HG03139 (cell line): ENCODE measurements around the gene NTSR2.
"Not testable (repeated sequence)": the region's sequence is repeated elsewhere in the genome, so short reads cannot be mapped to it uniquely, and the experiment has no call there.

ENCODE experiments used
- ATAC-seq: cut with Tn5 transposase; IDR thresholded peaks from one replicate; pipeline ENCODE4 v1.9.1; 2021; ENCODE audit not compliant: unreplicated experiment

NTSR2 gene

DNA sequence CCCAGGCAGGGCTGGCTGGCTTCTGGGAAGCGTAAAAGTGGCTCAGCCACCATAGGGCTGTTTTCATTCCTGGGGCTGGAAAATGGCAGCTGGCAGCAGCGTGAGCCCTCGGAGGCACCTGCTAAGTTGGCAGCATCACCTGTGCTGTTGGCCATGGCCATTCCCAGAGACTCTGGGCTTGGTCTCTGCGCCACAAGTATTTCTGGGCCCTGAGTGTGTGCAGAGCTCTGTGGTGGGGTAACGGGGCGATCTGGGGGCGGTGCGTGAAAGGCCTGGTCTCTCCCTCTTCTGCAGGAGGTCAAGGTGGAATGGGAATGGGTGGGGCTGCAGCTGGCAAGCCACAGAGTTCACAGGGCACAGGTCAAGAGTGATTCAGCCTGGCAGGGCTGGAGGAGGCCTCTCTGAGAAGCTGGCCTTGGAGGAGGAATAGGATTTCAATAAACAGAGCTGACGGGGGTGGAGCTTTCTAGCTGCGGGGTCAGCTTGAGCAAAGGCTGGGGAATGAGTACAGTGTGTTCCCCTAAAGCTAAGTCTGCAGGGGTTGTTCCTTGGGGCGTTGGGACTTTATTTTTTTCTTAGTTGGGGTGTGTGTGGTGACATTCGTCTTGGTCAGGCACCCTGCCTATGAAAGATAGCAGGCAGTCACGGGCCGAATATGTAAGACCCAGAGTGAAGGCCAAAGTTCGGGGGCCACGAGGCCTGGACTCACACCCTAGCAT lies 10.3 kb upstream of the NTSR2 start:
- ATAC-seq: no peak

DNA sequence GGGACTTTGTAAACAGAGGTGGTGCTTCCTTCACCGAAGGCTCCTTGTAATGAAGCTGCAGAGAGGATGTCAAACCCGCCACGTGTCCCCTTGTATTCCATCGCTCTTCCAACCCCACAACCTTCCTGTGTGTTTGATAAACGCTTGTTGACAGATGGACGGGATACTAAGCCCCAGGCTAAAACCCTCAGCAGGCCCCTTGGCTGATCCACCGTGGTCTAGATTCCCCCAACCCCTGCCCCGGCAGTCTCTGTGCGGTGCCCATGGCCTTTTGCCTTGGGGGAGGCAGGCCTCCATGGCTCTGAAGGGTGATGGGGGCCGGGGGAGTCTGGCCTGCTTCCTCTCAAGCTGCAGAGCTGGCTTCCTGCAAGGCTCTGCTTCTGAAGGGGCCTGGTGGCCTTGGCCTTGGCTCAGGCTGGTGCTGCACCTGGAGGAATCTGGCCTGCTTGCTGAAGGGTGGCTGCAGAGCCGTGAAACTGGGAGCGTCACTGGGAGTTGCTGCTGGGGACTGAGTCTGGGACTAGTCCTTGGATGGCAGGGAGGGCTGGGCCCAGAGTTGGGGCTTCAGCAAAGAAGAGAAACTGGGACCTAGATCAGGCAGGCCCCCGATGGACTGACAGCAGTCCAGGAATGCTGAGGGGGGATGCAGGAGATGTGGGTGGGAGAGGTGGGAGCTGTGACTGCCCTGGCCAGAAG lies 9.6 kb upstream of the NTSR2 start:
- ATAC-seq: no peak

DNA sequence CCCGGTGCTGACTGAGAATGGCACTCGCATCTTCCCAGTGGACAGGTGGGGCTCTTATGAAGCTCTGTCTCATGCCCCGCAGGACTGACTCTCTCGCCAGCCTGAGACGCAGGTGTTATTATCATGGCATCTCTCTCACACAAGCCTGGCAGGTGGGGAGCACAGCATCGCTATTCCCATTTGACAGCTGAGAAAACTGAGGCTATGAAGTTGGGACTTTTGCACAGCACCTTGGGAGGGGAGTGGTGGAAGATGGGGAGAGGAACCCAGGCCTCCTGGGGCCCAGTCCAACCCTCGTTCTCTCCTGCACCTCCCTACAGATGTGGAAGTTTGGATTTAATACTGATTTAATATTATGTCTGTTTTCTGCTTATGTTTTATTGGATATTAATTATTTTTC lies 9.0 kb upstream of the NTSR2 start:
- ATAC-seq: no peak

DNA sequence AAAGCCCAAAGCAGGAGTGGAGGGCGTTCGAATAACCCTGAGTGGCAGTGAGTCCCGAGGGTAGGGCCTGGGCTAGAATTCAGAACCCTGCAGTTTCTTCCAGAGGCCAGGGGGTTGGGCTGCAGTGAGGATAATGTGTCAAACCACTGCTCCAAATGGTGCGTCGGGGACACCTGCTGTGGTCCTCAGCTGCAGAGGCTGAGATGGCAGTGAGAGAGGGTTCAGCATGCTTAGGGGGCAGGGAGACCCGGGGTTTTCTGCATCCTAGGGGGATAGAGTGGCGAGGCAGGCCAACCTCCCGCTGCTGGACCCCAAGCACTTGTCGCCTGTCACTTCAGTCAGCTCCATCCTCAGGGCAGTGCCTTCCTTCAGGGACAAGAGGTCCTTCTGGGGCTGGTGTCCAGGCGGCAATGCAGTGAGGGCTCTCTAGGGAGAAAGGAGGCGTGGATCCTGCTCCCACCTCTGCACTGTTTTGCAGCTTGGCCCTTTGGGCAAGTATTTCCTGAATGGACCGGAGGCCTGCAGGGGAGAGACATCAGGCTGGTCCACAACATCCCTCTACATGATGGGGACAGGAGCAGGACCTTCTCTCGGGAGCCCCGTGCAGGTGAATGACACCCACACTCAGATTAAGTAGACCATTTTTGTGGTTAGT lies 8.4 kb upstream of the NTSR2 start:
- ATAC-seq: no peak

DNA sequence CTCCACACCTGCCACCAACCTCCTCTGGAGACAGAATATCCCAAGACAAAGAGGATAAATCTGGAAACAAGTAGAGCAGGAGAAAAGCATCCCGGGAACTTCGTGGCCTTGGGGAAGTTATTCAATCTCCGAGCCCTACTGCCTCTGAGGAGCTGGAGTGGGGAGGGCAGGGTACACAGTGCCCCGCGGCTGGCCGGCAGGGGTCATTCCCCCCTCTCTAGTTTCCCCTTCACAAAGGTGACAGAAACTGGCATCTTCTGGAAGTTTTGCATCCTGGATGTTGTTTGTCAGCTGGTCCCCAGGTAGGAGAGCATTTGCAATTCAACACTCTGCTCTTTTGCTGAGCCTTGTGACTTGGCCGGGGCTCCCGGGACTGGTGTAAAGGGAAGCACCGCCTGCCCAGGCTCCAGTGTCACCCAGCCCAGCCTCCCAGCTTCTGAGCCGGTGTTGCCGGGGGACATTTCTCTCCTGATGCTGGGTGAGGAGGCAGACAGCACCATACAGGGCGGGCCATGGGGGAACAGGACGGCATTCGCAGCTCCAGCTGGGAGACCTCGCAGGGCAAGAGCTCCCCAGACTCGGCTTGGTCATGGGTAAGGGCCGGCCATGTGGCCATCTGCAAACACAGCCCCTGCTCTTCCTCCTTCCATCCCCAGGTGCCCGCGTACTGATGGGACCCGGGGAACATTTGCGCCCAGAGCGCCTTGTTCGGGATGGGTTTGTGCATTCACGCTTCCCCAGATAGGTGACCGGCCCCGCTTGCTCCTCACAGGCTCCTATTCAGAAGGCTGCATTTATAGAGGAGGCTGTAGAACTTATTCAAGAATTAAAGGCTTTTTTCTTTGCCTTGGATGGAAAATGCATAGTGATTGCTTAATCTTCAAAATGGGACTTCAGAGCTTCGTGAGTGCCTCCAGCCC lies 7.4 kb upstream of the NTSR2 start:
- no peak for ATAC-seq

DNA sequence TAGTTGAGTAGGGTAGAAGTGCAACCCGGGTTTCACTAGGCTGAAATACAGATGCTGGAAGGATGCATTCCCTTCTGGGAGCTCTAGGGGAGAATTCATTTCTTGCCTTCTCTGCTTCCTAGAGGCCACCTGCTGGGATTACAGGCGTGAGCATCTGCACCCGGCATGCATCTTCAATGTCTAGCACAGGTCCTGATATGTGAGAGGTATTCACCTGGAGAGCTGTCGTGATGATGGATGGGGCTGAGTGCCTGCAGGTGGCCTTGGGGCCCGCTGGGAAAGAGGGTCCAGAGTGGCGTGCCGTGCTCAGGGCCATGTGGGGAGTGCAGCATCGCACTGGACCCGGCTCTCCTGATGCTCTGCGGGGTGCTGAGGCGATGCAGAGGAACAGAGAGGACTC lies 6.6 kb upstream of the NTSR2 start:
- ATAC-seq: no peak

DNA sequence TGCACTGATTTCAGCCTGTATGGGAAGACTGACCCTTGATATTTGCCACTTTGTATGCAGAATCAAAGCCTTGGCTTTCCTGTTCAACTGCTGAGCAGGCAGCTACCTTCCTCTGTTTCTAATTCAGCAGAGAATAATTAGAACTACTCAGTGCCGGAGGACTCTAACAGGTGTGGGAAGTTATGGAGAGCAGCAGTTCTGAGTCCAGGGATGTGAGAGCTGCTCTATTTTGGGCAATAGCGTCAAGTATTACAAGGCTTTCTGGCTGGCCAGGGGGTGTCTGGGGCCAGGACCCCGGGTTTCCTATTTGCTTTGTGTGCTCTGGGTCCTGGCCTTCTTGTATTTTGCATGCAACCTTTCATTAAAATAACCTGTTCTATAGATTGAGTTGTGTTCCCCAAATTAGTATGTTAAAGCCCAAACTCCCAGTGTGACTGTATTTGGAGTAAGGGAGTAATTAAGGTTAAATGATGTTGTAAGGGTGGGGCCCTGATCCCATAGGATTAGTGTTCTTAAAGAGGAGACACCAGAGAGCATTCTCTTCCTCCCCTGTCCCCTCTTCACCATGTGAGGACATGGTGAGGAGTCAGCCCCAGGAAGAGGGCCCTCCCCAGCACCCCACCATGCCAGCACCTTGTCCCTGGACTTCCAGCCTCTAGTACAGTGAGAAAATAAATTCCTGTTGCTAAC lies 5.6 kb upstream of the NTSR2 start:
- no peak for ATAC-seq

DNA sequence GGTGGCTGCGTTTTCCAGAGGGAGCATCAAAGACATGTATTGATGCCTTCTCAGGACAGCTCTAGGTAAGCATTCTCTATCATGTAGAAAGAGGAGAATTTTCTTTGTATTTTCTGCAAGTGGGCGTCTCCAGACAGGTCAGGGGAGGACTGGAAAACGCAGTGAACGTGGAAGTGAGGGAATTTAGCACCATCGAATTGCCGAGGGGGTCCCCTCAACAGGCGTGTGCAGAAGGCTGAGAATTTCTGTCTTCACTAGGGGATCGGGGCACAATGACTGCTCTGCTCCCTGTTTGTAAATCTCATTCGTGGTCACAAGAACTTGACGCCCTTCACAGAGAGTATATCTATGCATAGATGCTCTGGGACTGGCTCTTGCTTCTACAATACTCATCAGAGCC lies 5.0 kb upstream of the NTSR2 start:
- ATAC-seq: no peak

DNA sequence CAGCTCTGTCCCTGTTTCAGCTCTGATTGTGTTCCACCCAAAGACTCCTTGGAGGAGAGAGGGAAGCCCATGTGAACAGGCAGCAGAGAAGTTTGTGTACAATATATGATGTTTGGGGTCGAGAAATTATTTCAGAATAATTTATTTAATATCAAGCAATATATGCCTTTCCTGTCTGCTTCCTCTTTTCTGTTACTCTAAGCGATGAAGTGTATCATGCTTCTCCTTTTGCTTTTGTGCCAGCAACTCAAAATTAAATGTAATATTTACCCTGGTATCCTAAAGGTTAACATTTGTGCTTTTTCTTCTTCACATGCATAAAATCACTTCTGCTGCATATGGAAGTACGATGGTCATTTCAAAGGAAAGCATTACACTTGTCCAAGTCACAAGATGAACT lies 2.4 kb upstream of the NTSR2 start:
- ATAC-seq: no peak

DNA sequence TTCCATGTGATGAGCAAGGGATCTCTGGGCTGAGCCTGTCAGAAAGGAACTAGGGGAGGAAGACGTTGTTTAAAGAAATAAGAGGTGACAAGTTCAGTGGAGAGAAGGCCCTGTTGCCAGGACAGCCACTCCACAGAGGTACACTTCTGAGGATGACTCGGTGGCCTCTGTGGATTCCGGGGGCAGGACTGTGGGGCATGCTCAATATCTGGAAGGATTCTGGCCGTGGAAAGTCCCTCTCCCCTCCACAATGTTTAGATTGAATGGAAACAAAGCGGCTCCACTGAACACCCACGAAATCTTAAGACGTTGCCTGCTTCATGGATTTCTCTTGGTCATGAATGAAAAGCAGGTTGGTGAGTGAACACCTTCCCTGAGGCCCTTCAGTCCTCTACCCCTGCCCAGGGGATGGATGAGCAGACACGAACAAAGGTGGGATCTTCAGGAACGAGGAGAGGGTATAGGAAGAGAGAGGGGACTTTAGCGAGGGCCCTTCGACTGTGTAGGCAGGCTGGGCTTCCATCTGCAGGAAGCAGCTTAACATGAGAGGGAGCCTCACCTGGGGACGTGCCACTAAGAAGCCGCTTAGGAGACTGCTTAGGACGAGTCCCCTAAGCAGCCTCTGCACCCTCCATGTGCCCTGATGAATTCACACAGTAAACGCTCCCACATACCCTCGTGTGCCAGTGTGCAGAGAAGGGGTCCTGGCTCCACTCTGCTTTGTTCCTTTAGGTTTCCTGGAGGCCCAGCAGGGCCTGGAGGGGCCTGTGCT lies 1.9 kb downstream of the NTSR2 start:
- ATAC-seq: no peak

DNA sequence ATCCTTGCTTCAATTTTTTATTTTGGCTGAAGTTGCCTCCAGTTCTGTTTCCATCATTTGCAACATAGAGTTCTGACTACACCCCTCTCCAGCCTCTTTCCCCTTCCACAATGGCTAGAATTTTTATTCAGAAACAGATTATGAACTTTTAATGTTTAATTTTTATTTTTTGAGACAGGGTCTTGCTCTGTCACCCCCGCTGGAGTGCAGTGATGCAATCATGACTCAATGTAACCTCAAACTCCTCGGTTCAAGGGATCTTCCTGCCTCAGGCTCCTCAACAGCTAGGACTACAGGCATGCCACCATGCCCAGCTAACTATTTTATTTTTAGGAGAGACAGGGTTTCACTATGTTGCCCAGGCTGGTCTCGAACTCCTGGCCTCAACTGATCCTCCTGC lies 2.8 kb downstream of the NTSR2 start:
- ATAC-seq: no peak

DNA sequence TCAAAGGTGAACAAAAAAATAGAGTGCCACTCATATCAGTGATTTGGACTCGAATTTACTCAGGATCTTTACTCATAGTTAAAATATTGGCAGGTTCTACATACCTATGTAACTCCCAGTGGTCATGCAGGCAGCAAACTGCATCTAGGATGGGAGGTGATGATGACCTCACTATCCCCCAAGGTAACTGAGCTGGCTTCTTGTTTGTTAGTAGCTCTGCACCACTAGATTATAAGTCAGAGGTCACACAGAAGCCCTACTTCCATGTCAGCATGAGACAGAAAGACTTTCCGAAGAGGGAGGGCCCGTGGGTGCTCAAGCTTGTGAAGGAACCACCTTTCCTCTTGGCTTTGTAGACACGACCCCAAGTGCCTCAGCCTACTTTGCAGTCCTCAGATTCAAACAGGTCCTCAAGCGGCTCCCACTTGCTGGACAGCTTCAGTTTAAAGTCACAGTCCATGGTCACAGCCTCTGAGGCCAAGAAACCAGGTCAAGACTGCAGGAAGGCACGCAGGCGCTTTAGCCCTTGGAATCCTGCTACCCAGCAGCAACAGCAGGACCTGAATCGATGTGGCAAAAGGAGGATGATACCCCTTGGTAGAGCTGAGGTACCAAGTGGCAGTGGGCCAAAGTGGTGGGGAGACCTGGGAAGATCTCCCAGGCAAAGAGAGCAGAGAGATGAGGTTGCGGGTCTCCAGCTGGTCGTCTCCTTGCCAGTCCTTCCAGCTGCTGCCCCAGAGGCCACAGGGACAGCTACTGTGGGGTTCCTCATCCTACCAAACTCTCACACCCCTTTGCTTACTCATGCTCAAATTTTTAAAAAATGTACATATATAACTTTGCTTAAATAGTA lies 4.3 kb downstream of the NTSR2 start:
- no peak for ATAC-seq

DNA sequence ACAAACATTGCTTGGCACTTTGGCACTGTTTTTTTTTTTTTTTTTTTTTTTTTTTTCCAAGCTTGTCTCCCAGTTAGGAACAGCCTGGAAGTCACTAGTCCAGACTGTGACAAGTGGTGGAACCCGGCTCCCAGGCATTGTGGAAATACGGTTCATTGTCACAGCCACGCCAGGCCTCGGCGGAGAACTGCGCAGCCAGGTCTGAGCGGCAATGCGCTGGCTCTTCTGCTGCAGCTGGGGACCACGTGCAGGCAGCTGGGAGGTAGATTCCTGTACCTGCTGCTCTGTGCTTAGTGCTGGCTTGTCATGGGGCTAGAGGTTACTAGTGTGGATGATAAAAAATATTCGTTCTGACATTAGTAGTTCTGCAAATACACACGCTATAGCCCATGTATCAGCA lies 5.0 kb downstream of the NTSR2 start:
- no peak for ATAC-seq

DNA sequence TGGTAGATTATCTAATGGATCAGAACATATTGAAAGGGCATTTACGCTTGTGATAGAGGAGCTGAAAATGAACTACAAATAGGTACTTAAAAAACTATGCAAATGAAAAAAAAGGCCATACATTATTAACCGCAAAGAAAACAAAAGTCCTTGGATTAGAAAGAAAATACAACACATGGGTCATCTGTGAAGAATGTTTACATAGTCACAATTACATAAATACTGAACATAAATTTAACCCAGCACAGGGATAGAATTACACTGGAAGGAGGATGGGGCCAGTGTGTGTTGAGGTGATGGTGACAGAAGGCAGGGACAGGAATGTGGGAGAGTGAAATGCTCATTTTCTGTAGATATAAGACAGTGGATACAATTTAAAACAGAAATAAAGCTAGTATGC lies 6.6 kb downstream of the NTSR2 start:
- ATAC-seq: no peak

DNA sequence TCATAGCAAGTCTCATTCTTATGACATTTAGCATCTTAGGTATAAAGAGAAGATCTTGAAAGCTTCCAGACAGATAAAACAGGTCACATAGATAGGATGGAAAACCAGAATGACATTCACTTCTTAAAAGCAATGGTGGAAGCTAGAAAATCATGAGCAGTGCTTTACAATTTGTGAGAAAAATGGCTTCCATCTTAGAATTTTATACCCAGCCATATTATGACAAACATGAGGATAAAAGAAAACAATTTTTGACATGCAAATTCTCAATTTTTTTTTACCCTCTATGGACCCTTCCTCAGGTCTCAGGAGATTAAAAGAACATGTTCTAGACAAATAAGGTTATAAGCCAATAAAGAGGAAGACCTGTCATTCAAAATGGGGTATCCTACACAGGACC lies 7.1 kb downstream of the NTSR2 start:
- no peak for ATAC-seq

DNA sequence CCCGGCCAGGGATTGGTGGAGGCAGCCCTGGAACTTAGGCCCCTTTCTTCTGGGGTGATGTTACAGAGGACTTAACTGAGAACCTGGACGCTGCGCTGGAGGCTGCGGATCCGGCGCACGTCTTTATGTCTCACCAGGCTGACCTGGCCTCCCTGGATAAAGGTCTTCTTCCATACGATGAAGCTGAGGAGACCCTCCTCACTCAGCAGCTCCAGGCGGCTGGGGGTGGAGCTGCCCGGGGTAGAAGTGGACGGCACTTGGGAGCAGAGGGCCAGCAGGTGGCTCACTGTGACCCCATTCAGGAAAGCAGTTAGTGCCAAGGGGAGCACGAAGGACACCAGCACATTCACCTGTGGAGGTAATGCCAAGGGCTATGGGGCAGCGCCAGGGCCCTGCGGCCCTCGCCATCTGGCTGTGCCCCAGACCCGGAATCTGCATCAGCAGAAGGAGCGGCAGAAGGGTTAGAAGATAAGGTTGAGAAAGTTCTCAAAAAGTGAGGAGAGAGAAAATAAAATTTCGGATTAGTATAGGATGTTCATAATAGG lies 8.0 kb downstream of the NTSR2 start:
- no peak for ATAC-seq

DNA sequence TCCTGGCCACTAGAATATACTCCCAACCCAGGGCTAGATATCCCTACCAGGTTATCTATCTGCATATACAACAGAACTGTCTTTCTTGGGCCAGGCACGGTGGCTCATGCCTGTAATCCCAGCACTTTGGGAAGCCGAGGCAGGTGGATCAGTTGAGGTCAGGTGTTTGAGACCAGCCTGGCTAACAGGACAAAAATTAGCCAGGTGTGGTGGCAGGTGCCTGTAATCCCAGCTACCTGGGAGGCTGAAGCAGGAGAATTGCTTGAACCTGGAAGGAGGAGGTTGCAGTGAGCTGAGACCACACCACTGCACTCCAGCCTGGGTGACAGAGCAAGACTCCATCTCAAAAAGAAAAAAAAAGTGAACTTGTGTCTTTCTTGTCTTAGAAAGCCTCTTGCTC lies 9.6 kb downstream of the NTSR2 start:
- ATAC-seq: not testable (repeated sequence)

DNA sequence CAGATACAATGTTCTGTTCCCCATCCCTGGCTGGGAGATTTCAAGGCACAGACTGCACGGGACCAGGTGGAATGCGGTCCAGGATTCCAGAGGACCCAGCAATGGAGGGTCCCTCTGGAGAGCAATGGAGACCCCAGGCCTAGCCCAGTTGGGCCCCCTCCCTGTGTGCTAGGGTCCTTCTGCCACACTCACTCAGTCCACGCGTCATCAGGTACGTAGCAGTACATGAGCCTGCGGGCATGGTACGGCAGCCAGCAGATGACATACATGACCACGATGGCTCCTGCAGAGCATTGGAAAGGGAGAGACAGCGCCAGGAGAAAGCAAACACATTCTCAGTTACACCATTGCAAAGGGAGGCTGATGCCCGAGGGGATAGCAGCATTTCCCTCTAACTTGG lies 10.1 kb downstream of the NTSR2 start:
- ATAC-seq: no peak

DNA sequence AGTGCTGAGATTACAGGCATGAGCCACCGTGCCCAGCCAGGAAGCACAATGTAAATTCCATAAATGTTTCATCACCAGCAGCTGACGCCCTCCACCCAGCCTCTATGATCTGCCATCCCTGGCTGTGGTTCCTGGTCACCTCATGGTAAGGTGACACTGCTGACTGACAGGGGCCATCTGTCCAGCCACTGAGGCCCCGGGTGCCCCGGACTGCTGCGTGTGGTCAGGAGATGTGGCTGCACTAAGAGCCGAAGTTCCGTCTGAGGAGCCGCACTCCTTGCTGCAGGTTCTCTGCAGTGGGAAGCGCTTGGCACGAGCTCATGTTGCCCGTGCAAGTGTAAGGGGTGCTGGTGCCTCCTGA lies 10.9 kb downstream of the NTSR2 start:
- ATAC-seq: no peak
